COR-L47 (cell line): Measurements from ENCODE around the gene NEMF.
"Not testable (repeated sequence)": the region's sequence is repeated elsewhere in the genome, so short reads cannot be mapped to it uniquely, and the experiment has no call there.

ENCODE experiments used
- DNase-seq: peaks from one replicate; lab custom pipeline; 2025; lab: John Stamatoyannopoulos, UW

NEMF gene

GRCh38 chr14:49852301-49853157, at the start of gene NEMF:
Gene NEMF, minus strand, starts transcription at chr14:49852788. Its CDS starts 35 bp downstream, at chr14:49852753.
- DNase-seq, result peak; percentile 85

- DNase-seq, result no peak
These were observed 48.4 kb upstream of the NEMF start for GRCh38 chr14:49900973-49901372.

- no peak for DNase-seq
These were observed 45.9 kb upstream of the NEMF start for GRCh38 chr14:49898485-49898884.

GRCh38 chr14:49897965-49898364, 45.4 kb upstream of the NEMF start:
- DNase-seq, result no peak

- DNase-seq, result no peak
These were observed 44.8 kb upstream of the NEMF start for GRCh38 chr14:49897414-49897813.

- DNase-seq, result no peak
These were observed 44.4 kb upstream of the NEMF start for GRCh38 chr14:49896966-49897365.

- DNase-seq, result not testable (repeated sequence)
These were observed 43.7 kb upstream of the NEMF start for GRCh38 chr14:49896272-49896671.

GRCh38 chr14:49895480-49895879, 42.9 kb upstream of the NEMF start:
- DNase-seq, result no peak

- DNase-seq, result not testable (repeated sequence)
These were observed 41.9 kb upstream of the NEMF start for GRCh38 chr14:49894214-49895107.

- DNase-seq, result peak; percentile 58
These were observed 41.0 kb upstream of the NEMF start for GRCh38 chr14:49893309-49894213.

GRCh38 chr14:49892636-49893308, 40.2 kb upstream of the NEMF start, which contains the start of gene ARF6:
Gene ARF6, plus strand, starts transcription at chr14:49893082. Its CDS starts 655 bp downstream, at chr14:49893737.
- DNase-seq, result peak; percentile 98

GRCh38 chr14:49892301-49892635, 39.7 kb upstream of the NEMF start:
- peak; percentile 70 for DNase-seq

GRCh38 chr14:49888293-49888692, 35.7 kb upstream of the NEMF start:
- no peak for DNase-seq

- DNase-seq, result no peak
These were observed 33.9 kb upstream of the NEMF start for GRCh38 chr14:49886523-49886922.

- DNase-seq, result no peak
These were observed 30.5 kb upstream of the NEMF start for GRCh38 chr14:49882826-49883694.

GRCh38 chr14:49881350-49882001, 28.9 kb upstream of the NEMF start:
- no peak for DNase-seq

- no peak for DNase-seq
These were observed 27.9 kb upstream of the NEMF start for GRCh38 chr14:49880267-49881064.

GRCh38 chr14:49879646-49880204, 27.1 kb upstream of the NEMF start:
- peak; percentile 60 for DNase-seq
